CD4-positive, alpha-beta T cell treated with Interferon alpha-2 for 1 hour (primary cell): ENCODE results near the gene IFITM1.
"Not testable (repeated sequence)": the region's sequence is repeated elsewhere in the genome, so short reads cannot be mapped to it uniquely, and the experiment has no call there.

Experiments
- DNase-seq, 2 donors: peaks; one replicate each; pipeline ENCODE4 v3.0.0-alpha.2; 2020 to 2022

Gene IFITM1

GRCh38 chr11:327581-327923 is 13.7 kb downstream of the IFITM1 start:
- DNase-seq = no peak

GRCh38 chr11:328012-328411 is 14.2 kb downstream of the IFITM1 start:
- no peak for DNase-seq

DNA sequence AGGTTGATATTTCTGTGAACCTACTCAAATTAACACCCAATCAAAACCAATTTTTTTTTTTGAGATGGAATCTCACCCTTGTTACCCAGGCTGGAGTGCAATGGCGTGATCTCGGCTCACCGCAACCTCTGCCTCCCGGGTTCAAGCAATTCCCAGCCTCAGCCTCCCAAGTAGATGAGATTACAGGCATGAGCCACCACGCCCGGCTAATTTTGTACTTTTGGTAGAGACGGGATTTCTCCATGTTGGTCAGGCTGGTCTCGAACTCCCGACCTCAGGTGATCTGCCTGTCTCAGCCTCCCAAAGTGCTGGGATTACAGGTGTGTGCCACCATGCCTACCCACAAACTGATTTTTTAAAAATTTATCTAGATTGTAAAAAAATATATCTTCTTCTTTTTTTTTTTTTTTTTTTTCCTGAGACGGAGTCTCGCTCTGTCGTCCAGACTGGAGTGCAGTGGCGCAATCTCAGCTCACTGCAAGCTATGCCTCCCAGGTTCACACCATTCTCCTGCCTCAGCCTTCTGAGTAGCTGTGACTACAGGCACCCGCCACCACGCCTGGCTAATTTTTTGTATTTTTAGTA is 14.8 kb downstream of the IFITM1 start:
- DNase-seq = not testable (repeated sequence)

DNA sequence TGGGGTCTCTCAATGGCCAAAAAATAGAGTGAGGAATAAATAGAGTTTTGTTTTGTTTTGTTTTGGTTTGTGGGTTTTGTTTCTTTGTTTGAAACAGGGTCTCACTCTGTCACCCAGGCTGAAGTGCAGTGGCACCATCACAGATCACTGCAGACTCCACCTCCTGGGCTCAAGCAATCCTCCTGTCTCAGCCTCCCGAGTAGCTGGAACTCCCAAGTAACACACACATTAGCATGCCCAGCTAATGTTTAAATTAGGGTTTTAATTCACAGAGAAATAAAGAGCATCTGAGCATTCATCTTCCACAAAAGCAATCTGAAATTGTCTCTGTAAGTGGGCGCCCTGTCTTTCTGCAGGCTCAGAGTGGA is 16.0 kb downstream of the IFITM1 start:
- DNase-seq = no peak

GRCh38 chr11:330307-330693 is 16.5 kb downstream of the IFITM1 start:
- DNase-seq = no peak

GRCh38 chr11:330694-331357 is 17.0 kb downstream of the IFITM1 start:
- DNase-seq = peak in 1 of 2 donors; percentile 46

- DNase-seq = no peak
Observed at GRCh38 chr11:331358-332060, 17.7 kb downstream of the IFITM1 start.

- DNase-seq = no peak
Observed at GRCh38 chr11:332651-333480, 19.0 kb downstream of the IFITM1 start.

GRCh38 chr11:333616-334263 is 19.9 kb downstream of the IFITM1 start:
- not testable (repeated sequence) for DNase-seq

DNA sequence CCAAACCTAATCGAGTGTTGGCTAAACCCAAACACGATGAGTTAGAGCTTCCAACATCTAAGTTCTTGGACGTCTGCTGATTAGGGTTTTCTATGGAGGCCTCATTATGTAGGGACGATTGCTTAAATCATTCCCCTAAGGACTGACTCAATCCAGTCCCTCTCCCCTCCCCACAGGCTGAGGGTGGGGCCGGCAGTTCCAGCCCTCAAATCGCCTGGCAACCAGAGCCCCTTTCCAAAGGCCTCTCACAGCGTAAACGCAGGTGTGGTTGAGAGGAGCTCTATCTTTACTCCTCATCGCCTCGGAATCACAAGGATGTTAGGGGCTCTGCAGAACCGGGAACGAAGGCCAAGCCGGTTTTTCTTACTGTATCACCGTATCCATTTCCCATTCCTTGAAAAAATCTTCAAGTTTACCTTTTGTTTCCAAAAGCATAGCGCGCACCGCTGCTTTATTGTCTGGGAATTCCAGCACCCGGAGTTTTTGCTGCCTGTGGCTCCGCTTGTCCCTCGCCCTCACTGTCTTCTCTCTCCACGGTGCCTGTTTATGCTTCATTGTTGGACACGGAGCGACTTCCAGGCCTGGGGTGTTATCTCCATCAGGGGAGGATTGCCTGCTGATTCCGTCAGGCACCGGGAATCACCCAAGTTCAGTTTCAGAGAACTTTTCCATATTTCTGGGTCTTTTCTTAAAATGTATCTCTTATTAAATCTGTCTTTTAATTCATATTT is 20.6 kb downstream of the IFITM1 start:
- no peak for DNase-seq

- no peak for DNase-seq
Observed at GRCh38 chr11:335779-336658, 22.2 kb downstream of the IFITM1 start.

DNA sequence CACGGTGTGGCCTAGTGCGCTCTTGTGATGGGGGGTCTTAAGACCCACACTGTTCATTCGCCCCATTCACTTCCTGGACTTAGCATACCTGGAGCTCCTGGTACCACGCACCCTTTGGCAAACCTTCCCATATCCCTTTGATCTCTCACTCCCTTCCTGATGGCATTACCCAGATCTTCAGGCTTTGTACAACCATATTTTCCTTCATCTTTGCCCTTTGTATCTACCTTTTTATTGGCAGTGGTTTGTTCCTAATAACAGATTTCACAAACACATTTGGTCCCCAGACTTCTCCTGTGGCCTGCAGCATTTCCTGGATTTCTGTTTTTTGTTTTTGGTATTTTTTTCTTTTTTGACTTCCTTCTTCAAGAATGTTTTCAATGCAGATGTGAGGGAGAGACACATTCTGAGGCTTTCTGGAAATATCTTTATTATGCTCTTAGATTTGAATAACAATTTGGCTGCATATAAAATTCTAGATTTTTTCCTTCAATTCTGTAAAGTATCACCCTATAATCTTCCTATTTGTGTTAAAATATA is 22.9 kb downstream of the IFITM1 start:
- DNase-seq = no peak

GRCh38 chr11:337711-338110 is 23.9 kb downstream of the IFITM1 start:
- DNase-seq = no peak

DNA sequence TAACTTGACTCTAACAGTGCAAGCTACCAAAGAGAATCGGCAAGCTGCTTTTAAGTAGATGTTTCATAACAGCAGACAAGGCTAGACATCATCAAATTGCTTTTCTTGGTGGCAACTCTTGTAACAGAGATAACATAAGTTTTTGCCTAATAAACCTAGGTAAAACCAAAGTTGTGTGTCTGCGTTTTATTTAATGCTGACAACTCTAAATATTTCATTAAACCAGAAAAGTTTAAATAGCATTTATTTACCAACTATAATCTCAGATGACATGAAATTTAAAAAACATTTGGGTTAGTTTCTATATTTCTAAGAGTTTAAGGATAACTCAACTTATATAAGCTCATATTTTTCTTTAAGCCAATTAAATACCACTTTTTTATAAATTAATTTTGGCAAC is 26.1 kb downstream of the IFITM1 start:
- no peak for DNase-seq

DNA sequence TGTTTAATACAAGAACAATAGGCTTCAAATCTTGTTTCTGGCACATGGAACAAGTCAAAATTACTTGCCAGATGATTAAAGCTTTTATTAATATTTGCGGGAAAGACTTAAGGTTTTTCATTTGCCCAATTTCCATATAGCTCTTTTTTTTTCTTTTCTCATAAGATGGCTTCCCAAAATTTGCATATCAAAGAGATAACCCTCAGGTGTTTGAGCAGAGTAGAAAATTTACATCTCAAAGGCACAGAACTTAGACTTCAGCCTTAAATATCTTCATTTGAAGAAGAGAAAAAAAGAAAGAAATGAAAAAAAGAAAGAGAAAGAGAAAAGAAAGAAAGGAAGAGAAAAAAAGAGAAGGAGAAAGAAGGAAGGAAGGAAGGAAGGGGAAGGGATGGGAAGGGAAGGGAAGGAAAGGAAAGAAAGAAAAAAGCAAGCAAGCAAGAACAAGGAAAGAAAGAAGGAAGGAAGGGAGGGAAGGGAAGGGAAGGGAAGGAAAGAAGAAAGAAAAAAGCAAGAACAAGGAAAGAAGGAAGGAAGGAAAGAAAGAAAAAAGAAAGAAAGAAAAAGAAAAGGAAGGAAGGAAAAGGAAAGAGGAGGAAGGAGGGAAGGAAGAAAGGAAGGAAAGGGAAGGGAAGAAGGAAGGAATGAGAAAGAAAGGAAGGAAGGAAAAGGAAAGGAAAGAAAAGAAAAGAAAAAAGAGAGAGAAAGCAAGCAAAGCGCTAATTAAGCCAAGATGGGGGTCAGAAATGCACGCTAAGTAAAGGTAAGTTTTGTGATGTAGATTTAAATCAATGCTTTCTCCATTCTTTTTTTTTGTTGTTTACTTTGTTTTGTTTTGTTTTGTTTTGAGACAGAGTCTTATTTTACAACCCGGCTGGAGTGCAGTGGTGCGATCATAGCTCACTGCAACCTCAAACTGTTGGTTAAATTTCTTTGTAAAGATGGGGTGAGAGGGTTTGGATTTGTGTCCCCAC is 27.0 kb downstream of the IFITM1 start:
- no peak for DNase-seq

GRCh38 chr11:342328-342727 is 28.5 kb downstream of the IFITM1 start:
- no peak for DNase-seq

GRCh38 chr11:344836-345578 is 31.2 kb downstream of the IFITM1 start:
- DNase-seq = no peak

DNA sequence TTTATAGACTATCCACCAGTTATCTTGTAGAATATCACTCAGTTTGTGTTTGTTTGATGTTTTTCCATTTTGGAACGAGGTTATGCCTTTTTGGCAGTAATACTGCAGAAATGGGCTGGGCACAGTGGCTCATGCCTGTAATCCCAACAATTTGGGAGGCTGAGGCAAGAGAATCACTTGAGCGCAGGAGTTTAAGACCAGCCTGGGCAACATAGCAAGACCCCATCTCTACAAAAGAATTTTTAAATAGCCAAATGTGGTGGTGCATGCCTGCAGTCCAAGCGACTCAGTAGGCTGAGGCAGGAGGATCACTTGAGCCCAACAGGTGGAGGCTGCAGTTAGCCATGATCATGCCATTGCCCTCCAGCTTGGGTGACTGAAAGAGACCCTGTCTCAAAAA is 32.7 kb downstream of the IFITM1 start:
- no peak for DNase-seq
